Measurements from ENCODE around the gene PCGF3.

- TF ChIP-seq CTCF (IDR thresholded peaks at IDR 0.05) (no peak), EP300 (IDR thresholded peaks at IDR 0.05; ENCODE audit: low read depth) (no peak), POLR2A (IDR thresholded peaks at IDR 0.05) (no peak), POLR2AphosphoS5 (IDR thresholded peaks at IDR 0.05) (no peak)
Measured at GRCh38 chr4:704198-704891, 1.3 kb upstream of the PCGF3 start.

All from transverse colon (tissue), 4 donors.